ENCODE results near the gene LSS.
A peak's percentile ranks its signal among the peaks of the same experiment; 100 is the strongest.

The LSS gene

DNA sequence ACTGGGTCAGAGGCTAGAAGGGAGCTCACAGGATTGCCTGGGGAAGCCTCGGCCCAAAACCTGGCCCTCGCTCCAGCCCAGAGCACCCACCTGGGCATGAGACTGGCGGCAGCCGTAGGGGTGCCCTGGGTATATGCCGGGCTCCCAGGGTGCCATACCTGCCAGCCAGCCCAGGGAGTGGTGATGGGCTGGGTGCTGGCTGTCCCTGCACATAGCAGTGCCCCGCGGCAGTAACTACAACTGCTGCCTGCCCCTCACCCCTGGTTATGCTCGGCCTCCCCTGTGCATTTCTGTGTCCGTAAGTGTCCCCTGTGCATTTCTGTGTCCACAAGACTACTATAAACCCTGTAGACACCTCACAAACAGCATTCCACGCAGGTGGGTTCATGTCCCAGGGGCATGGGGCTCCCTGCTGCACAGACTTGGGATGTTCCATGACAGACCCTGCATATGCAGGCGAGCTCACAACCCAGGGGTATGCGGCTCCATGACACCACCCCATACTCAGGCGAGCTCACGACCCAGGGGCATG lies 38.5 kb downstream of the LSS start:
- no peak overlapping the region for H3K4me3 ChIP-seq (replicated peaks; ENCODE audit: low read depth, low read length)
- TF ChIP-seq, protein P1, sequence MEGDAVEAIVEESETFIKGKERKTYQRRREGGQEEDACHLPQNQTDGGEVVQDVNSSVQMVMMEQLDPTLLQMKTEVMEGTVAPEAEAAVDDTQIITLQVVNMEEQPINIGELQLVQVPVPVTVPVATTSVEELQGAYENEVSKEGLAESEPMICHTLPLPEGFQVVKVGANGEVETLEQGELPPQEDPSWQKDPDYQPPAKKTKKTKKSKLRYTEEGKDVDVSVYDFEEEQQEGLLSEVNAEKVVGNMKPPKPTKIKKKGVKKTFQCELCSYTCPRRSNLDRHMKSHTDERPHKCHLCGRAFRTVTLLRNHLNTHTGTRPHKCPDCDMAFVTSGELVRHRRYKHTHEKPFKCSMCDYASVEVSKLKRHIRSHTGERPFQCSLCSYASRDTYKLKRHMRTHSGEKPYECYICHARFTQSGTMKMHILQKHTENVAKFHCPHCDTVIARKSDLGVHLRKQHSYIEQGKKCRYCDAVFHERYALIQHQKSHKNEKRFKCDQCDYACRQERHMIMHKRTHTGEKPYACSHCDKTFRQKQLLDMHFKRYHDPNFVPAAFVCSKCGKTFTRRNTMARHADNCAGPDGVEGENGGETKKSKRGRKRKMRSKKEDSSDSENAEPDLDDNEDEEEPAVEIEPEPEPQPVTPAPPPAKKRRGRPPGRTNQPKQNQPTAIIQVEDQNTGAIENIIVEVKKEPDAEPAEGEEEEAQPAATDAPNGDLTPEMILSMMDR (IDR thresholded peaks at IDR 0.05; ENCODE audit: low read length, missing control alignments): no peak
- no peak for DNase-seq (ENCODE audit: low read depth)

DNA sequence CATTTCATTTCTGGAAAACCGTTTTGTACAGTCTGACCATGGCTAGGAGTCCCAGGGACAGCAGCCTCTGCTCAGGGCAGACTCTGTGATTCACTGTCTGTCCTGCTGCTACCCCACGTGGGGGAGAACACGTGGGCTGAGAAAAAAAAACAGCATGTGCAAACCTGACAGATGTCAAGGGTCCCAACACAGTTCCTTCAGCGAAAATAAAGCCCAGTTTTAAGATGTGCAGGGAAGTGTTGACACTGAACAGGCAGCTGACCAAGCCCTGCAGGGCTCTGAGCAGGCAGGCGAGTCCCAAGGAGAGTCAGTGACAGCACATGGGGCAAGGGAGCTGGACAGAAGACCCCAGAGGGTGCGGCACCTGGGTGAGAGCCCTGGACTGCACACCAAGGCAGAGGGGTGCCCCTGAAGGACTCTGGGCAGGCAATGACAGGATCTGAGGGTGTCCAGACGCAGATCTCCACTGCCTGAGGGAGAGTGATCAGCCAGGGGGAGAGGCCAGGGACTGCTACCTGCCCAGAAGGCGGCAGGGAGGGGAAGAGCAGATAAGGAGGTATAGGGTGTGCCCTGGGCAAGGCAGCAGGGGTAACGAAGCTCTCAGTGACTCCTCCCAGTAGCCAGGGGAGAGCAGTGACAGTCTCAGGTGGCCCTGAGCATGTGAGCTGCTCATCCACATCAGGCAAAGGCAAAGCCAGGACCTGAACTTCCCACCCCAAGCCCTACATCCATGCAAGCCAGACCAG lies 39.2 kb downstream of the LSS start:
- TF ChIP-seq, protein P1 (IDR thresholded peaks at IDR 0.05; ENCODE audit: low read length, missing control alignments): no peak
- peak; percentile 64 for DNase-seq (ENCODE audit: low read depth)

DNA sequence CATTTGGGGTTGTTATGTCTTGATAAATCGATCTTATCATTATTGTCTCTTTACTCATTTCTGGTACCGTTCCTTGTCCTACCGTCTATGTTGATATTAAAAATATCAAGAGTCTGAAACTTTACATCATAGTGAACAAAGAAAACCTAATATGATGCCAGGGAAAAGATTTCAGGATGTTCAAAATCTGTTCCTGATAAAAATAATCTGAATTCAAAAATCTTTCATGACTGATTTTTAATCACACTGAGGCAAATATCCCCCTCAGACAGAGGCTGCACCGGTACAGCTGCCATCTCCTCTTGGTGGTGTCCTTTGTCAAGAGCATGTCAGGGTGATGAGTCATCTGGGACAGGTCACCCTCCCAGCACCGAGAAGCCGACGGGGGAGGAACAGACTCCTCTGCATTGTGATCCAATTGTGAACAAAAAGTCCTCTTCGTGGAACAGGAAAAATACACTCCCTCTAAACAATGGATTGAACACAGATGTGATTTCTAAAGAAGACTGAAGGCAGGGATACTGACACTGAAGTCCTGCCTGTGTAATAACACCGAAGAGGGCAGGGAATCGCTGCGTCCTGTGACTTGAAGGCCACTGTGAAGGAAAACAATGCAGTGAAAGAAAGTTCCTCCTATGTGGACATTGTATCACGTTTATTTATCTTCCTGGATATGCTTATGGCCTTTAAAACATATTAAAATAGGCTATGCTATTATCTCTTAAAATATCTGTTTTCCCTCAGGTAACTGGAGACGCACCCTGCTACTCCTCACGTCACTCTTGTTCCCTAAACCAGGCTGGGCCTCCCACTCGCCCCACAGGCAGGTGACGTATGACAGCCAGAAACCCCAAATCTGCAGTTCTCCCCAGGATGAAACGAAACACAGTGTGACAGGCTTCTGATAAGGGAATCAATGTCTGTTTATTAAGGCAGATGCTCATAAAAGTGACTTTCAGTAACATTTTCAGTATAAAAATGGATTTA lies 40.1 kb downstream of the LSS start:
- peak; percentile 85 for DNase-seq (ENCODE audit: low read depth)
- TF ChIP-seq, protein P1 (IDR thresholded peaks at IDR 0.05; ENCODE audit: low read length, missing control alignments): no peak
- H3K4me3 ChIP-seq (replicated peaks; ENCODE audit: low read depth, low read length): no peak overlapping the region

More for the DNA sequence above, 39.2 kb downstream of the LSS start:
- no peak overlapping the region for H3K4me3 ChIP-seq (replicated peaks; ENCODE audit: low read depth, low read length)

DNA sequence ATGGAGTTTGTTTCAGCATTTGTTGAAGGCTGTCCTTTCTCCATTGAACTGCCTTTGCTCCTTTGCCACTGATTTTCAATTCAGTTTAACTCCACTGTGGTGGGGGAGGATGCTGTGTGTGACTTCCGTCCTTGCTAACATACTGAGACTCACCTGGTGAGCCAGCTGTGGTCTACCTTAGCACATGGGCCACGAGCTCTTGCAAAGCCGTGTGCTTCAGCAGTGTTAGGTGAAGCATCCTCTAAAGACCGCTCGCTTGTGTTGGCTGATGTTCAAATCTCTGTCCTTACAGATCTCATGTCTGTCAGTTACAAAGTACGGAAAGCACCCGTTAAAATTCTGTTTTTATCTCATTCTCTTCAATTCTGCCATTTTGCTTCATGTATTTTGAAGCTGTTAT lies 40.8 kb downstream of the LSS start:
- TF ChIP-seq, protein P1 (IDR thresholded peaks at IDR 0.05; ENCODE audit: low read length, missing control alignments): no peak
- H3K4me3 ChIP-seq (replicated peaks; ENCODE audit: low read depth, low read length): no peak overlapping the region
- DNase-seq (ENCODE audit: low read depth): peak; percentile 9

DNA sequence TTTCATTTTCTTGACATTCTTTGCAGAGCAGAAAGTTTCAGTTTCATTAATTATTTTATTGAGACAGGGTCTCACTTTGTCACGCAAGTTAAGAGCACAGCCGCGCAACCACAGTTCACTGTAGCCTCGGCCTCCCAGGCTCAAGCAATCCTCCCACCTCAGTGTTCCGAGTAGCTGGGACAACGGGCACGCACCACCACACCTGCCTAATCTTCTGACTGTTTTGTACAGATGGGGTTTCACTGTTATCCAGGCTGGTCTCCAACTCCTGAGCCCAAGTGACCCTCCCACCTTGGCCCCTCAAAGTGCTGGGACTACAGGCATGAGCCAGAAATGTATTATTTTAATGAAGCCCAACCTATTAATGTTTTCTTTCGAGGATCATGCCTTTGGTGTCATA lies 41.3 kb downstream of the LSS start:
- TF ChIP-seq, protein P1 (IDR thresholded peaks at IDR 0.05; ENCODE audit: low read length, missing control alignments): no peak
- DNase-seq (ENCODE audit: low read depth): no peak
- no peak overlapping the region for H3K4me3 ChIP-seq (replicated peaks; ENCODE audit: low read depth, low read length)

DNA sequence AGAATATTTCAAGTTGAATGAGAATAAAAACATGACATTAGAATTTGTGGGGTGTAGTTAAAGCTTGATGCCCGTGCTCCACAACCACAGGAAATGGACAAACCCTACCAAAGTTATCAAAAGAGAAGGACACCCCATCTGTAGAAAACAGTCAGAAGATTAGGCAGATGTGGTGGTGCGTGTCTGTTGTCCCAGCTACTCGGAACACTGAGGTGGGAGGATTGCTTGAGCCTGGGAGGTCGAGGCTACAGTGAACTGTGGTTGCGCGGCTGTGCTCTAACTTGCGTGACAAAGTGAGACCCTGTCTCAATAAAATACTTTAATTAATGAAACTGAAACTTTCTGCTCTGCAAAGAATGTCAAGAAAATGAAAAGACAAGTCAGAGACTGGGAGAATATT lies 42.9 kb downstream of the LSS start:
- TF ChIP-seq, protein P1 (IDR thresholded peaks at IDR 0.05; ENCODE audit: low read length, missing control alignments): no peak
- no peak overlapping the region for H3K4me3 ChIP-seq (replicated peaks; ENCODE audit: low read depth, low read length)
- no peak for DNase-seq (ENCODE audit: low read depth)

Data from fibroblast of pulmonary artery (primary cell).